22Rv1 (cell line): ENCODE data around the gene ABO.

Experiments used
- ZFX ChIP-seq: fragments of 450-650 bp; IDR thresholded peaks from 2 replicates; pipeline ENCODE4 v1.6.1; 2017; ENCODE audit warnings: antibody characterized with exemption, borderline replicate concordance
- TF ChIP-seq, protein P1 (sequence below): fragments of 450-650 bp; IDR thresholded peaks from 2 replicates; pipeline ENCODE4 v1.5.1; 2017; ENCODE audit warnings: mild to moderate bottlenecking

DNA sequence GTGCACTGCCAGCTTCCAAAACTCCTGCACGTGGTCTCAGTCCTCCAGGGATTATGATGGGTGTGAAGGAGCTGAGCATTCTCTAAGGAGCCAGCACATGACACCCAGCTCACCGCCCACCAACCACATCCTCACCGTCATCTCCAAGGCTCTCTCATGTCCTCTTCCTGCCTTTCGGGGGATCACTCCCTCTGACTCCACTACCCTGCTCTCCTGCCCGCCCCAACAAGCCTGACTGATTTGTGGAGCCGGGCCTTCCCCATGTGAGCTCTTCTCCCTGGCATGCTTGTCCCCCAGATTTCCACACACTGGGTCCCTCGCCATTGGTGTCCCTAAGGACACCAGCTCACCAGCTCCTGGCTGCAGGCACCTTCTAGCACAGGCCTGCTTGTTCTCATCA is 1.9 kb downstream of the ABO start:
- TF ChIP-seq, protein P1, sequence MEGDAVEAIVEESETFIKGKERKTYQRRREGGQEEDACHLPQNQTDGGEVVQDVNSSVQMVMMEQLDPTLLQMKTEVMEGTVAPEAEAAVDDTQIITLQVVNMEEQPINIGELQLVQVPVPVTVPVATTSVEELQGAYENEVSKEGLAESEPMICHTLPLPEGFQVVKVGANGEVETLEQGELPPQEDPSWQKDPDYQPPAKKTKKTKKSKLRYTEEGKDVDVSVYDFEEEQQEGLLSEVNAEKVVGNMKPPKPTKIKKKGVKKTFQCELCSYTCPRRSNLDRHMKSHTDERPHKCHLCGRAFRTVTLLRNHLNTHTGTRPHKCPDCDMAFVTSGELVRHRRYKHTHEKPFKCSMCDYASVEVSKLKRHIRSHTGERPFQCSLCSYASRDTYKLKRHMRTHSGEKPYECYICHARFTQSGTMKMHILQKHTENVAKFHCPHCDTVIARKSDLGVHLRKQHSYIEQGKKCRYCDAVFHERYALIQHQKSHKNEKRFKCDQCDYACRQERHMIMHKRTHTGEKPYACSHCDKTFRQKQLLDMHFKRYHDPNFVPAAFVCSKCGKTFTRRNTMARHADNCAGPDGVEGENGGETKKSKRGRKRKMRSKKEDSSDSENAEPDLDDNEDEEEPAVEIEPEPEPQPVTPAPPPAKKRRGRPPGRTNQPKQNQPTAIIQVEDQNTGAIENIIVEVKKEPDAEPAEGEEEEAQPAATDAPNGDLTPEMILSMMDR: no peak
- no peak for TF ChIP-seq ZFX
